Stromal cell of bone marrow (primary cell): ENCODE results near the gene TENM3.

Experiments
- DNase-seq: peaks from one replicate; pipeline ENCODE4 v3.0.0-alpha.2; 2012; ENCODE audit warnings: low read depth

The TENM3 gene

DNA sequence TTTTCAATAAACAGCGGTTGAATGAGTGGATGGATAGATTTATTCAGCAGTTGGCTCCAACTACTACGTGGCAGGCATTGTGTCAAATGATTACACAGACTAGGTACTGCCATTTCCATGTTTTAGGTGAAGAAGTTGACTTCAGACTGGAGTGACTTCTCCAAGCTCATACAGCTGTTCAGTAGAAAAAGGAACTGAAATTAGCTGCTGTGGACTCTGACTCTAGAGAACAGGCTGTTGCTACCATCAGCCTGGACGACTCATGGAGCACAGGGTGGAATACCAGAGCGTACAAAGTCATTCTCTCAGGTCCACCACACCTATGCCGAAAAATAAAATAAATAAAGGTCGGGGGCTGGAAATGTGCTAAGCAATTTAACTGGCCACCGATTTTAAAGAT lies 45.3 kb downstream of the TENM3 start:
- no peak for DNase-seq

GRCh38 chr4:182289809-182290208 lies 46.6 kb downstream of the TENM3 start:
- no peak for DNase-seq

DNA sequence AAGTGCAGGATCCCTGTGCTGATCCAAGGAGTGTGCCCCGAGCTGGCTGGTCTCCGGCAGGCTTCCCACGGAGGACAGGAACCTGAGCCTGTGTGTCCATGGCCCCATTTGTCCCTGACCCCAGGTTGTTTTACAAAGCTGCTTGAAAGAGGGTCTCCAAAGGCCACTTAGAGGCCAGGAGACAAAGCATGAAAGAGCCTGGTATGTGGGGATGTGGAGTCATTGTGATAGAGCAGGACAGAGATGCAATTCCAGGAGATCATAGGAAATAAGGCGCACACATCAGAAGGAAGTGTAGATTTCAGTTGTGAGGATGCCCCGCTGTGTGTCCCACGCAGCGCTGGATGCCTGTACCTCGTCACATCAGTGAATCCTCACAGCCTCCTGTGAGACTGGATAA lies 48.0 kb downstream of the TENM3 start:
- DNase-seq: no peak

- DNase-seq: no peak
Measured at GRCh38 chr4:182291597-182292270, 48.5 kb downstream of the TENM3 start.

- no peak for DNase-seq
Measured at GRCh38 chr4:182292612-182293011, 49.4 kb downstream of the TENM3 start.

- DNase-seq: no peak
Measured at GRCh38 chr4:182293691-182294255, 50.6 kb downstream of the TENM3 start.

DNA sequence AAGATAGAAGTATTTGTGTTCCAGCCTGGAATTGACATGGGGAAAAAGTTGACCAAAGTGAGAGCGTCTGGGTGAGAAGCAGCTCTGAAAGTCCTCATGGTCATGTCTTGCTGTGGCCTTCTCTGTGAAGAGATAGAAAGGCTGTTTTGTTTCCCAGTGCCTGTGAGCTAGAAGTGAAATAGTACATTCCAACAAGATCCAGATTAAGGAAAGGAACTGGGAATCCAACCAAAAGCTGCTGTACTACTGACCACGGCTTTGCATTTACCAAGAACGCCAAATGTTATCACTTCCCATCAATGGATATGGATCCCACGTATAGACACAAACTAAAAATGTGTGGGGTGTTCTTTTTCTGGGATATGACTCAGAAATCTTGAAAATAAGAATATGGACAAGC lies 51.2 kb downstream of the TENM3 start:
- DNase-seq: no peak

DNA sequence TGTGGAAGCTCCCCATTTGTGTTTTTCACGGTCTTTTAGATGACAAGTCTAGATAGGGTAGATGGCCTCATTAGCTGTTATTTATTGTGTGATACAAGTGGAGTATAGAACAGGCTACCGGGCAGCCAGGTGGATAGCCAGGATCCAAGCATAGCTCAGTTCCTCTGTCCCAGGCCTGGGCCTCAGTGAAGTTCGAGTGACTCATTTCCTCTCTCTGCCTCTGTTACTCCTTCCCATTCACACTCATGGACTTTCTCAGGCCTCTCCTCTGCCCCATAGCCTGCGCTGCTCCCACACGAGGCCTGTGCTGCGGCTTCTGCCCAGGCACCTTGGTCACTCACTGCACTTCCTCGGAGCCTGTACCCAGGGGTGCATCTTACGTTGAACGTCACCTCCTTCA lies 54.5 kb downstream of the TENM3 start:
- DNase-seq: no peak

- no peak for DNase-seq
Measured at GRCh38 chr4:182301736-182302135, 58.5 kb downstream of the TENM3 start.

DNA sequence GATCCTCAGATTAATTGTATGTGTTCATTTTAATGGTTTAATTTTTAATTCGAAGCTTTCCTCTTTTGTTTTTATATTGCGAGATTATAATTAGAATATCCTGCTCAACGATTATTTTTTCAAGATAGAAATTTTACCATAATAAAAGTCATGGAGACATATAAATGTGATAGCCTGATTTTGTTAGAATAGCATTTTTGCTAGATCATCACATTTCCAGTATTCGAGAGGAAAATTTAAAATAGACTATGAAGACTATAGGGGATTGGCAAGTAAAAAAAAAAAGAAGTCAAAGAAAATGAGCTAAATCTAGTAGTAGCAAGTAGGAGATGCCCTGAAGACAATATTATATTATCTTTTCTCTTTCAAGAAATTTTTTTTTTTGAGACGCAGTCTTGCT lies 60.6 kb downstream of the TENM3 start:
- no peak for DNase-seq

GRCh38 chr4:182306792-182307507 lies 63.7 kb downstream of the TENM3 start:
- DNase-seq: no peak

GRCh38 chr4:182307746-182308145 lies 64.5 kb downstream of the TENM3 start:
- DNase-seq: peak; percentile 33

GRCh38 chr4:182309877-182310276 lies 66.7 kb downstream of the TENM3 start:
- DNase-seq: no peak

GRCh38 chr4:182310316-182310715 lies 67.1 kb downstream of the TENM3 start:
- DNase-seq: no peak

DNA sequence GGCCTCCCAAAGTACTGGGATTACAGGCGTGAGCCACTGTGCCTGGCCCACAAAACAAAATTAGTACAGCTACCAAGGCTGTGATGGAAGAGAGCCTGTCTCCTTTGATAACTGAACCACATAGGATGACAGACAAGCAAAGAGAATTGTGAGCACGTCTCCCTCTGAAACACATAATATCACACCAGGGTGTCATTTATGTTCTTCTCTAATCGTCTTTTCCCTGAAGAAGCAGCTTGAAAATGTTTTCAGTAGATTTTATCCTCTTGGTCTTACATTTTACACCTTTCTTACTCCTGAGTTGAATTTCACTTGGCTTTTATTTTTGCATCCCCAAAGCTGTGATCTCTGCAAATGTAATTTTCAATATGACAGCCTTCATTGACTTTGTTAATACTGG lies 67.8 kb downstream of the TENM3 start:
- no peak for DNase-seq

- DNase-seq: no peak
Measured at GRCh38 chr4:182314537-182314936, 71.3 kb downstream of the TENM3 start.

GRCh38 chr4:182318256-182318655 lies 75.1 kb downstream of the TENM3 start:
- no peak for DNase-seq

- DNase-seq: no peak
Measured at GRCh38 chr4:182320092-182320491, 76.9 kb downstream of the TENM3 start.

GRCh38 chr4:182320580-182320979 lies 77.4 kb downstream of the TENM3 start:
- no peak for DNase-seq

DNA sequence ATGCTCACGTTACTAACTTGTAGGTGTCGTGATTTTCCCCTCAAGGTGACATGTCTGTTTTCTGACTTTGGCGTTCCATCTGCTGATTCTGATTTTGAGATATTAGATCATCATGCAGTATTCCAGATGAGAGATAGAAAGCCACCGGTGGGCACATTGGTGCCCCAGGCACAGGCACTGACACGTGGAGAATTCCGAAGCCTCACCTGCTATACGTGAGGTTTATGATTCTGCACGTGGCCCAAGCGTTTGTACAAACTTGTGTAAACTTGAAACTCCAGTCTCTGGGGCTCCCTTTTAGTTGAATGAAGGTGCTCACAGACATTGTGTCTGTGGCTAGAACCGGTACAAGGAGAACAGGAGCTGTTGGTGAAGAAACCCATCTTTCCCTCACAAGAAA lies 81.1 kb downstream of the TENM3 start:
- no peak for DNase-seq

DNA sequence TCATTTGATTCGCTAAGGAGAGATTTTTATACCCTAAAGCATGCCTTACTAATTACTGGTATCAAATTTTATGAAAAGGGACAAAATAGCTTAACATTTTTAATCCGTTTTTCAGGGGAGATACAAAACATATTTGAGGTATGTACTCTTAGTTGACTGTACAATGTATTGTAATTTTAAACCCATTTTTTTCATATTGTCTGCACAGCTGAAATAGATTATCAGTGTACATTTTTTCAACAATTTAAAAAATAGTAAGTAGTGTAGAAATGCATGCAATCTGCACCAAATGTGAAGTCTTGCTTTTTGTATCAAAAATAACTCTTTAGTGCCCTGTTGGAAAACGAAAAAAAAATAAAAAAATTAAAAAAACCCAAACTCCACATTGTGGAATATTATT lies 82.2 kb downstream of the TENM3 start:
- no peak for DNase-seq

DNA sequence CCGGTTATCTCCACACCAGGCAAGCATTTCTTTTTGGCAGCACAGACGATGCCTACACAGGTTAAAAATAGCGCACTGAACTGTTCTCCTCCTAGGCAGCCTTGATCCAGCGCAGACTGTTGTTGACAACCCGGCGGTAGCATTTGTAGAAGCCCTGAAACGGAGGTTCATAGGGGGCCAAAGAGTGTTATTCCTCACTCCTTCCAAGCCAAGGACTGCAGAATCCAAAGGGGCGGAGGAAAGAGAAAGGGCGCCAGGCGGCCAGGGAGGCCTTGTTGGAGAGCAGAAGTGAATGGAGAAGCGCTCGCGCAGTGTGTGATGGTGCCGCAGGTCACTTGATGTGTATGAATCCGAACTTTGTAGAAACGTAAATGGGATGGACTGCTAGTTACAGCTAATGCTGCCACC lies 82.7 kb downstream of the TENM3 start:
- no peak for DNase-seq

- no peak for DNase-seq
Measured at GRCh38 chr4:182328505-182328904, 85.3 kb downstream of the TENM3 start.

DNA sequence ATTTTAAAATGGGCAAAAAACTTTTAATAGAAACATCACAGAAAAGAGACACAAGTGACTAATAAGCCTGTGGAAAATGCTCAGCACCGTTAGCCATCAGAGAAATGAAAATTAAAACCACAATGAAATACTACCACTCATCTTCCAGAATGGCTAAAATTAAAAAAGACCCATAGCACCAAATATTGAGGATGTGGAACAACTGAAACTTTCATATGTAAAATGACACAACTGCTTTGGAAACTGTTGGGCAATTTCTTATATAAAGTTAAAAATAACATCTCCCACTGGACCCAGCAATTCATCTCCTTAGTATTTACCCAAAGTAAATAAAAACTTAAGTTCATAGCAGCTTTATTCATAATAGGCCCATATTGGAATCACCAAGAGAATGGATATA lies 94.2 kb downstream of the TENM3 start:
- peak; percentile 25 for DNase-seq
